HCT116 (cell line): Measurements from ENCODE around the gene ANKLE1. TPM values are rescaled to one million over a fixed set of nuclear protein-coding genes. Genes with fewer than 3 reads are reported as not detected.
A peak's percentile ranks its signal among the peaks of the same experiment; 100 is the strongest.

Experiments
- ATAC-seq: fragments of 200-7000 bp; cut with Tn5 transposase; 2 replicates; pipeline ENCODE4 v1.9.1; 2020; ENCODE audit warnings: mild to moderate bottlenecking, moderate library complexity
- BruUV-seq: library from RNA; stranded (reverse); fragments of 400-500 nt; replicated peaks from 2 replicates; lab custom pipeline; 2021; lab: Mats Ljungman, UMichigan
- CTCF ChIA-PET: fragments of 300-600 bp; sonication (Branson Sonifier 250); formaldehyde crosslinking; loops from one replicate; lab custom pipeline; 2021; ENCODE audit warnings: antibody characterized with exemption; lab: Charles Lee
- POLR2A ChIA-PET: fragments of 300-600, 350-600 bp; sonication (Branson Sonifier 250); formaldehyde crosslinking; loops from one replicate; lab custom pipeline; 2021; ENCODE audit warnings: antibody characterized with exemption; lab: Charles Lee
- RAD21 ChIA-PET, 2 experiments: fragments of 300-600 bp; sonication (Branson Sonifier 250); formaldehyde crosslinking; loops; one replicate each; lab custom pipeline; 2023; ENCODE audit warnings: low total read pairs in 2 of 2; ENCODE audit not compliant: uncharacterized antibody in 2 of 2, unreplicated experiment in 2 of 2, low non-redundant PET in 1 of 2; lab: Charles Lee
- DNase-seq: peaks from one replicate; pipeline ENCODE4 v3.0.0-alpha.2; 2010; ENCODE audit warnings: low read depth, low spot score
- H2AFZ ChIP-seq: fragments of 200-600 bp; shearing (Covaris generic), sonication (generic); 2 replicates; pipeline ENCODE4 v1.6.1; 2017; ENCODE audit warnings: low read depth, mixed run types, mixed read lengths, antibody characterized with exemption, low read length; ENCODE audit not compliant: poor library complexity, severe bottlenecking
- H3K27ac ChIP-seq: 2 replicates; pipeline ENCODE4 v1.5.1; 2012; ENCODE audit warnings: low read depth, low read length
- H3K27me3 ChIP-seq: fragments of 200-600 bp; sonication (generic); 2 replicates; pipeline ENCODE4 v1.6.1; 2016; ENCODE audit warnings: mixed run types, low read length, mixed read lengths; ENCODE audit not compliant: insufficient read depth
- H3K36me3 ChIP-seq, 2 experiments: fragments of 200-500 bp in 1 of 2; fragments of 200-600 bp in 1 of 2; sonication (Bioruptor generic) in 1 of 2; sonication (generic) in 1 of 2; 2 replicates each; pipeline versions ENCODE4 v1.5.1 to v1.6.1; 2014 to 2016; ENCODE audit warnings: low read length in 2 of 2, inconsistent platforms in 1 of 2, mixed read lengths in 1 of 2, mixed run types in 1 of 2; ENCODE audit not compliant: insufficient read depth in 2 of 2, control insufficient read depth in 1 of 2
- H3K4me1 ChIP-seq, 2 experiments: fragments of 200-600 bp in 1 of 2; sonication (generic) in 1 of 2; 2 replicates each; pipeline versions ENCODE4 v1.5.1 to v1.6.1; 2012 to 2017; ENCODE audit warnings: low read length in 2 of 2, inconsistent platforms in 1 of 2, mild to moderate bottlenecking in 1 of 2, mixed read lengths in 1 of 2, mixed run types in 1 of 2, moderate library complexity in 1 of 2; ENCODE audit not compliant: insufficient read depth in 2 of 2, control insufficient read depth in 1 of 2
- H3K4me2 ChIP-seq: fragments of 200-600 bp; sonication (generic); 2 replicates; pipeline ENCODE4 v1.6.1; 2017; ENCODE audit warnings: mixed run types, low read length, mixed read lengths
- H3K4me3 ChIP-seq, 2 experiments: fragments of 200-600 bp in 1 of 2; sonication (generic) in 1 of 2; replicated peaks in 1 of 2; 2 replicates each; pipeline ENCODE4 v1.5.1; 2011 to 2016; ENCODE audit warnings: low read length in 2 of 2, control low read depth in 1 of 2, low read depth in 1 of 2, mild to moderate bottlenecking in 1 of 2, mixed read lengths in 1 of 2, mixed run types in 1 of 2
- H3K79me2 ChIP-seq: fragments of 200-600 bp; sonication (generic); 2 replicates; pipeline ENCODE4 v1.6.1; 2017; ENCODE audit warnings: mild to moderate bottlenecking, mixed run types, low read length, moderate library complexity, mixed read lengths; ENCODE audit not compliant: insufficient read depth
- H3K9ac ChIP-seq: fragments of 200-600 bp; sonication (generic); 2 replicates; pipeline ENCODE4 v1.6.1; 2016; ENCODE audit warnings: low read length, mixed read lengths
- H3K9me2 ChIP-seq: fragments of 200-600 bp; sonication (generic), shearing (Covaris generic); 2 replicates; pipeline ENCODE4 v1.6.1; 2017; ENCODE audit warnings: mixed run types, mild to moderate bottlenecking, moderate library complexity; ENCODE audit not compliant: insufficient read depth
- H3K9me3 ChIP-seq, 2 experiments: fragments of 200-500 bp in 1 of 2; fragments of 200-600 bp in 1 of 2; sonication (Bioruptor generic) in 1 of 2; sonication (generic) in 1 of 2; 2 replicates each; pipeline ENCODE4 v1.6.1; 2014 to 2017; ENCODE audit warnings: low read length in 2 of 2, mixed read lengths in 2 of 2, inconsistent platforms in 1 of 2, low read depth in 1 of 2, mild to moderate bottlenecking in 1 of 2, mixed run types in 1 of 2, moderate library complexity in 1 of 2; ENCODE audit not compliant: control insufficient read depth in 1 of 2, insufficient read depth in 1 of 2
- H4K20me1 ChIP-seq: fragments of 200-600 bp; sonication (generic), shearing (Covaris generic); 2 replicates; pipeline ENCODE4 v1.6.1; 2017; ENCODE audit warnings: mixed run types, mild to moderate bottlenecking, moderate library complexity; ENCODE audit not compliant: insufficient read depth
- ATF3 ChIP-seq: IDR thresholded peaks from 2 replicates; pipeline ENCODE4 v1.6.1; 2012
- CBX3 ChIP-seq: IDR thresholded peaks from 2 replicates; pipeline ENCODE4 v1.6.1; 2012; ENCODE audit warnings: low read depth
- CEBPB ChIP-seq: IDR thresholded peaks from 2 replicates; pipeline ENCODE4 v1.6.1; 2012; ENCODE audit warnings: low read depth
- EGR1 ChIP-seq: IDR thresholded peaks from 2 replicates; pipeline ENCODE4 v1.6.1; 2012; ENCODE audit warnings: low read depth
- ELF1 ChIP-seq: IDR thresholded peaks from 2 replicates; pipeline ENCODE4 v1.6.1; 2012; ENCODE audit warnings: low read depth, borderline replicate concordance
- EZH2 ChIP-seq: fragments of 200-600 bp; sonication (generic); IDR thresholded peaks from 2 replicates; pipeline ENCODE4 v1.6.1; 2017; ENCODE audit warnings: antibody characterized with exemption, mixed run types
- EZH2phosphoT487 ChIP-seq: fragments of 200-600 bp; IDR thresholded peaks from 2 replicates; pipeline ENCODE4 v1.6.1; 2018; ENCODE audit warnings: antibody characterized with exemption, borderline replicate concordance
- FOSL1 ChIP-seq: IDR thresholded peaks from 2 replicates; pipeline ENCODE4 v1.6.1; 2012; ENCODE audit warnings: low read depth
- REST ChIP-seq: IDR thresholded peaks from 2 replicates; pipeline ENCODE4 v1.6.1; 2012; ENCODE audit warnings: low read depth
- SIN3A ChIP-seq: IDR thresholded peaks from 2 replicates; pipeline ENCODE4 v1.6.1; 2012; ENCODE audit warnings: low read depth
- SP1 ChIP-seq: IDR thresholded peaks from 2 replicates; pipeline ENCODE4 v1.6.1; 2012; ENCODE audit warnings: low read depth
- SRF ChIP-seq: IDR thresholded peaks from 2 replicates; pipeline ENCODE4 v1.6.1; 2012; ENCODE audit warnings: low read depth
- TCF7L2 ChIP-seq: IDR thresholded peaks from 2 replicates; pipeline ENCODE4 v1.7.0; 2011; ENCODE audit warnings: borderline replicate concordance, inconsistent platforms; ENCODE audit not compliant: insufficient read depth, insufficient read length; ENCODE audit errors: extremely low read depth
- YY1 ChIP-seq: IDR thresholded peaks from 2 replicates; pipeline ENCODE4 v1.6.1; 2011; ENCODE audit warnings: low read length, low read depth, moderate library complexity, mild to moderate bottlenecking; ENCODE audit not compliant: insufficient replicate concordance; ENCODE audit errors: extremely low read depth
- ZBTB33 ChIP-seq: IDR thresholded peaks from 2 replicates; pipeline ENCODE4 v1.6.1; 2011; ENCODE audit warnings: mild to moderate bottlenecking, low read length, moderate library complexity; ENCODE audit not compliant: insufficient replicate concordance; ENCODE audit errors: extremely low read depth
- ZFX ChIP-seq: fragments of 450-650 bp; IDR thresholded peaks from 2 replicates; pipeline ENCODE4 v1.6.1; 2017
- intact Hi-C: fragments of 100-400 bp; cut with micrococcal nuclease; formaldehyde crosslinking; loops from 2 replicates; pipeline ENCODE4 v1.10.0; 2022
- total RNA-seq: library from RNA; stranded (reverse); gene quantifications from one replicate; pipeline ENCODE4 v1.2.1, GENCODE V29; 2021; ENCODE audit not compliant: unreplicated experiment

The ANKLE1 gene
- total RNA-seq, 1 experiment from 2014 or later = 14.8 TPM

GRCh38 chr19:17266589-17266974 is 15.1 kb upstream of the ANKLE1 start:
- no peak for DNase-seq
- H3K9me3 ChIP-seq = no peaks in the 10 kb centered on the region
- peak overlapping the region; percentile 67 for H2AFZ ChIP-seq
- TF ChIP-seq SIN3A (no peak), EZH2phosphoT487 (no peak), YY1 (no peak), EGR1 (no peak), CEBPB (no peak), ZBTB33 (no peak), REST (no peak), SRF (no peak), ELF1 (no peak), EZH2 (no peak), TCF7L2 (no peak), ZFX (no peak), CBX3 (no peak), ATF3 (no peak), FOSL1 (no peak), SP1 (no peak)
- H3K9me2 ChIP-seq = no peaks in the 10 kb centered on the region
- peaks cover 3 to 9% of the 10 kb centered on the region in 2 experiments; a peak in 3 of 4 replicates for H3K4me1 ChIP-seq
- ChIA-PET CTCF (interaction anchor here (0.8 to 1.5 kb wide), 9 partner anchors 11 to 229 kb away, joined by 3 to 11 read pairs (median 4); partner anchors contain the start of gene DDA1), RAD21 (no interaction called here), POLR2A (interaction anchor here (0.8 to 1.3 kb wide), 8 partner anchors 13 to 52 kb away, joined by 3 to 8 read pairs (median 6); partner anchors contain the start of genes ANKLE1, DDA1, OCEL1 and USE1)
- H3K4me3 ChIP-seq = no peak overlapping the region; a peak in 1 of 4 replicates
- no TSS peak for BruUV-seq
- peak overlapping the region; percentile 15; the same call in 1 of the 2 replicates for H3K27ac ChIP-seq
- no peak overlapping the region for H3K4me2 ChIP-seq
- no peaks in the 10 kb centered on the region for H4K20me1 ChIP-seq
- H3K36me3 ChIP-seq = peaks cover 3 to 18% of the 10 kb centered on the region in 2 experiments; a peak in 3 of 4 replicates
- no peaks in the 10 kb centered on the region for H3K27me3 ChIP-seq
- peaks cover 17% of the 10 kb centered on the region for H3K79me2 ChIP-seq
- intact Hi-C loops = no loop called here
- no peak overlapping the region for H3K9ac ChIP-seq
- ATAC-seq = no peak
